Measurements from ENCODE around the gene RRP12. TPM values are rescaled to one million over a fixed set of nuclear protein-coding genes. Genes with fewer than 3 reads are reported as not detected.
A peak's percentile ranks its signal among the peaks of the same experiment; 100 is the strongest.

Gene RRP12
- total RNA-seq, 2 donors from 2014 or later, result 27.8 to 33.5 TPM

DNA sequence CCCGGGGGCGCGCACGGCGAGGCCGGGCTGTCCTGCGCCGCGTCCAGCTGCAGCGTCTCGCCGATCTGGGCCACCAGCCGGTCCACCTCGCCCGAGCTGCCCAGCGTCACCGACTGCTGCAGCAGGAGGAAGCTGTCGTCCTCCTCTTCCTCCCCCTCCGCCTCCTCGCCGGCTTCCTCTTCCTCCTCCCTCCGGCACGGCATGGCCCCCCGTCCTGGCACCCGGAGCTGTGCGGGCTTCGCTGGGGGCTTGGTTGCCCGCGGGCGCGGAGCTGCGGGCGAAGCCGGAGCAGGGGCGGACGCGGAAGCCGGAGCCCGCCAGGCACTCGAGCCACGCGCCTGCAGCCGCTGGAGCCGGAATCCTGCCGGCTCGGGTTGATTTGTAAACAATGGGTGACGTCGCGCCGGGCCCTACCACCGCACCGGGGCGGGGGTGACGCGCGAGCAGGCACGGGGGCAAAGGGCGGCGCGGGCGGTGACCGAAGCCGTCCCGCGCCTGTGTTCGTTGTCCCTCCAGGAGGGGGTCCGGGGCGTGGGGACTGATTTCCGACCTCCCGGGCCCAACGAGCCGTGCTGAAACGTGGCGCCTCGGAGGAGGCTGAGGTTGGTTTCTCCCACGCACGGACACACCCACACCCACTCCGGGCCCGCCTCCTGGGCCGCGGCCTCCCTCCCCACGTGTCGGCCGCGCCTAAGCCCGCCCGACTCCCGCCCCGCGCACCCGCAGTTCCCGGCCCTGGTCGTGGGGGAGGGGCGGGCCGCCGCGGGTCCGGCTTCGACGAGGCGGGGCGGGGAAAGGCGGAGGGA, 66.6 kb downstream of the RRP12 start, which contains the start of gene FRAT2:
FRAT2 (minus strand) TSS at position 360 of the 806 bp plus-strand sequence; CDS start at position 203, 157 bp downstream.
- DNase-seq, result peak; percentile 89 to 90
- peaks cover 1 to 5% of the 10 kb centered on the region in 2 donors for H3K36me3 Mint-ChIP-seq (ENCODE audit: insufficient read depth in 2 of 2)
- ATAC-seq (replicated peaks in 1 of 2), result peak; percentile 87
- H3K9me3 Mint-ChIP-seq, result no peaks in the 10 kb centered on the region
- H3K27me3 Mint-ChIP-seq (ENCODE audit: low read depth), result no peaks in the 10 kb centered on the region
- H3K4me3 Mint-ChIP-seq, result peak within 1 kb of the TSS; percentile 87 to 97
- H3K27ac Mint-ChIP-seq, result peak within 1 kb of the TSS; percentile 96
- peaks cover 59% of the 10 kb centered on the region for H3K4me1 Mint-ChIP-seq (ENCODE audit: low read depth)

DNA sequence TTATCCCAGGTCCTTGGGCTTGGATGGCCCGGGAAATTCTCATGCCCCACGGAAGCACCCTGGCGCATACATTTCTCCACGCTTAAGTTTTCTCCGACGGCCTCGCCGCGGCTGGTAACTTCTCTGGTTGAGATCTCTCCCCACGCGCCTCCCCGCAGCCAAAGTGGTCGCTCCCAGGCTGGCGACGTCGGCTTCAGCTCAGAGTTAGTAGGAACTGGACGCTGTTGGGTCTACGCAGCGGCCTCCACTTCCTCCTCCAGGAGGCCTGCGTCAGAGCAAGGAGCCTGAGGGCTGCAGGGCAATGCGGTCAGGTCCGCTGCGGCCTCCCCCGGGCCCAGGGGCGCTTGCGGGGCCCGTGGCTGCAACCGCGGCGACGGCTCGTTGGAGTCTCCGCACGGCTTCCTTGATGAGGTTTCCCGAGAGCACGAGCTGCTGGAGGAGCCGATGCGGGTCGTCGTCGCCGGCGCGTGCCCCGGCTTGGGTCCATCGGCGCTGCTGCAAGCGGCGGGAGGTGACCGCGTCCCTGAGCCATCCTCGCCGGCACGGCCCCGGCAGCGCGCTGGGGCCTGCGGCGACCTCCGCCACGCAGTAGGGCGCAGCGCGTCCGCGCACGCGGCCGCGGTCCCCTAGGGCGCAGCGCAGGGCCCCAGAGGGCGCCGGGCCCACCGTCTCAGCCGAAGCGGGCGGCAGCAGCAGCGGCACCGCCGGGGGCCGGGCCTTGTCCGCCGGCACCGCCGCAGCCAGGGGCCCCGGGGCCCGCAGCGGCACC, 67.4 kb downstream of the RRP12 start:
- Mint-ChIP-seq H3K36me3 (ENCODE audit: insufficient read depth in 2 of 2) (peaks cover 1 to 8% of the 10 kb centered on the region in 2 donors), H3K4me1 (ENCODE audit: low read depth) (peaks cover 66% of the 10 kb centered on the region), H3K27ac (peak overlapping the region; percentile 96), H3K9me3 (no peaks in the 10 kb centered on the region), H3K4me3 (peak overlapping the region; percentile 87 to 97), H3K27me3 (ENCODE audit: low read depth) (no peaks in the 10 kb centered on the region)
- peak; percentile 53 to 59 for DNase-seq
- peak; percentile 46 to 49 for ATAC-seq (replicated peaks in 1 of 2)

- Mint-ChIP-seq H3K4me3 (peak overlapping the region; percentile 87 to 97), H3K27me3 (ENCODE audit: low read depth) (no peaks in the 10 kb centered on the region), H3K9me3 (no peaks in the 10 kb centered on the region), H3K27ac (peak overlapping the region; percentile 96), H3K36me3 (ENCODE audit: insufficient read depth in 2 of 2) (peaks cover 1 to 8% of the 10 kb centered on the region in 2 donors), H3K4me1 (ENCODE audit: low read depth) (peaks cover 72% of the 10 kb centered on the region)
- DNase-seq, result no peak
- ATAC-seq (replicated peaks in 1 of 2), result no peak
Observed at GRCh38 chr10:97333351-97333600, 67.9 kb downstream of the RRP12 start.

GRCh38 chr10:97332591-97333350, 68.4 kb downstream of the RRP12 start:
- Mint-ChIP-seq H3K9me3 (no peaks in the 10 kb centered on the region), H3K27ac (peak overlapping the region; percentile 96), H3K36me3 (ENCODE audit: insufficient read depth in 2 of 2) (peaks cover 1 to 8% of the 10 kb centered on the region in 2 donors), H3K4me3 (peak overlapping the region; percentile 87 to 97), H3K27me3 (ENCODE audit: low read depth) (no peaks in the 10 kb centered on the region), H3K4me1 (ENCODE audit: low read depth) (peaks cover 77% of the 10 kb centered on the region)
- ATAC-seq (replicated peaks in 1 of 2) (no peak), DNase-seq (peak in 1 of 2 donors; percentile 7)

DNA sequence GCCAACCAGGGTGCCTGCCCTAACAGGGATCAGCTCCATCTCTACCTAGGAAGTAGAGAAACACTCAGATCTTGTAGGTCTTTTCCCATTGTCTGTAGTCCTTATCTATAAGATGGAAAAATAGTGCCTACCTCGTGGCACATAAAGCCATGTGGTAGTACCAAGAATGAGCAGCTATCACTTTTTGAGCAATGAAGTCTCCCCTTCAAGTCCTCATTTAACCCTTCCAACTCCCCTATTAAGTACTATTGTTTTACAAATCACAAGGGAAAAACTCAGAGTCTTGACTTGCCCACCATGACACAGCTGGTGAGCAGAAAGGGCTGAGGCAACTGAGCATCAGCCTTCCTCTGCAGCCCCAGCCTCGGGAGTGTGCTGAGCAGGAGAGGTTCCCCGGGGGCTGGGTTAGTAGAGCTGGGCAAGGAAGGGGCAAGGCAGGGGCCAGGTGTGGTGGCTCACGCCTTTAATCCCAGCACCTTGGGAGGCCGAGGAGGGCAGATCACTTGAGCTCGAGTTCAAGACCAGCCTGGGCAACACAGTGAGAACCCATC, 69.9 kb downstream of the RRP12 start:
- H3K4me3 Mint-ChIP-seq, result peak overlapping the region; percentile 54 to 61
- H3K4me1 Mint-ChIP-seq (ENCODE audit: low read depth), result peaks cover 85% of the 10 kb centered on the region
- ATAC-seq (replicated peaks in 1 of 2), result no peak

DNA sequence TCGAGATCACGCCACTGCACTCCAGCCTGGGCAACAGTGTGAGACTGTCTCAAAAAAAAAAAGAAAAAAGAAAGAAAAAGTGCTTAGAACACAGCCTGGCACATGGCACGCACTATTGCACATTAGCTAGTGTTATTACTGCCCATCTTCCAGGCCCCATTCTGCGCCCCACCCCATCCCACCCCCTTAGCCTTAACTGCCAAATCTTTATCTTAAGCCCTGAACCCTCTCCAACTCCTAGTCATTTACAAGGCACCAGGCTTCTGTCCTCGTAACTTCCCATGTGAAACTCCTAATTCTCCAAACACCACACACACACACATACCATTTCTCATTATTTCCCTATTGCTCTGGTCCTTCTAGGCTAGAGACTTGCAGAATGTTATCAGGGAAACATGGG, 71.4 kb downstream of the RRP12 start:
- Mint-ChIP-seq H3K36me3 (ENCODE audit: insufficient read depth in 2 of 2) (peaks cover 1 to 8% of the 10 kb centered on the region in 2 donors), H3K27me3 (ENCODE audit: low read depth) (no peaks in the 10 kb centered on the region), H3K4me1 (ENCODE audit: low read depth) (peaks cover 73% of the 10 kb centered on the region), H3K4me3 (no peak overlapping the region), H3K27ac (no peak overlapping the region), H3K9me3 (no peaks in the 10 kb centered on the region)
- DNase-seq (no peak), ATAC-seq (replicated peaks in 1 of 2) (no peak)

More for the DNA sequence above, 69.9 kb downstream of the RRP12 start:
- peaks cover 1 to 8% of the 10 kb centered on the region in 2 donors for H3K36me3 Mint-ChIP-seq (ENCODE audit: insufficient read depth in 2 of 2)
- H3K27ac Mint-ChIP-seq, result no peak overlapping the region
- DNase-seq, result no peak
- H3K9me3 Mint-ChIP-seq, result no peaks in the 10 kb centered on the region
- H3K27me3 Mint-ChIP-seq (ENCODE audit: low read depth), result no peaks in the 10 kb centered on the region

DNA sequence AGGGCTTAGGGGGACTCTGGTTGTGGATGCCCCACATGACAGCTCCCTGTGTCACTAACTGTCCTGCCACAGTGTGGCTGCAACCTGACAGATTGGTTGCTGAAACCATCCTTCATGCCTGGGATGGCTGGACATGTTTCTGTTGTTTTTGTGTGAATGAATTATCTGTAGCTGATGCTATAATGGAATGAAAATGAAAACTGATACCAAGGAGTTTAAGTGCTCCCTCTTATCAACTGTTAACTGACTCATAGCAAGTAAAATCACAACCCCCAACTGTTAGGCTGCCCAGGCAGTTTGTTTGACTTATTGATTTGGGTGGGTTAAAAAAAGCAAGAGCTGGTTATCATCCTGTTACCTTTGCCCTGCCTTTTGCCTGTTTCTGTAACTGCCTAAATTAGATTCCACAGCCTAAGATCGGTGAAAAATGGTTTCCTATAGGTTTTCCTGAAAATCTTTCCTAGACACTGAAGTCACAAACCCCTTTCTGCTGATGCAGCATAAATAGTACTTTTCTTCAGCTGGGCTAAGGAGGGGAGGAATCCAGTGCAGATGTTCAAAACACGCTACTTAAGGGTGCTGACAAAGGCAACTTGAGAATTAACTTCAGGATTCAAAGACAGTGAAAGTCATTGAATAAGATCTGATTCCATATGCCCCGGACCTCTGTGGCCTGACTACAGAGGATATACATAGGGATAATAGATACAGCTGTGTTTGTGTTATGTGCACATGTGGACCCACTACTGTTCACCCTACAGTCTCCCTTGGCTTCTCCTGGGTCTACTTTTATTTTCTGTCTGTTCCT, 72.3 kb downstream of the RRP12 start:
- peaks cover 73% of the 10 kb centered on the region for H3K4me1 Mint-ChIP-seq (ENCODE audit: low read depth)
- peak overlapping the region; percentile 30 to 43 for H3K4me3 Mint-ChIP-seq
- H3K27me3 Mint-ChIP-seq (ENCODE audit: low read depth), result no peaks in the 10 kb centered on the region
- DNase-seq (peak in 1 of 2 donors; percentile 32), ATAC-seq (replicated peaks in 1 of 2) (peak; percentile 71 to 73)
- H3K27ac Mint-ChIP-seq, result no peak overlapping the region
- H3K36me3 Mint-ChIP-seq (ENCODE audit: insufficient read depth in 2 of 2), result peaks cover 1 to 8% of the 10 kb centered on the region in 2 donors
- no peaks in the 10 kb centered on the region for H3K9me3 Mint-ChIP-seq

DNA sequence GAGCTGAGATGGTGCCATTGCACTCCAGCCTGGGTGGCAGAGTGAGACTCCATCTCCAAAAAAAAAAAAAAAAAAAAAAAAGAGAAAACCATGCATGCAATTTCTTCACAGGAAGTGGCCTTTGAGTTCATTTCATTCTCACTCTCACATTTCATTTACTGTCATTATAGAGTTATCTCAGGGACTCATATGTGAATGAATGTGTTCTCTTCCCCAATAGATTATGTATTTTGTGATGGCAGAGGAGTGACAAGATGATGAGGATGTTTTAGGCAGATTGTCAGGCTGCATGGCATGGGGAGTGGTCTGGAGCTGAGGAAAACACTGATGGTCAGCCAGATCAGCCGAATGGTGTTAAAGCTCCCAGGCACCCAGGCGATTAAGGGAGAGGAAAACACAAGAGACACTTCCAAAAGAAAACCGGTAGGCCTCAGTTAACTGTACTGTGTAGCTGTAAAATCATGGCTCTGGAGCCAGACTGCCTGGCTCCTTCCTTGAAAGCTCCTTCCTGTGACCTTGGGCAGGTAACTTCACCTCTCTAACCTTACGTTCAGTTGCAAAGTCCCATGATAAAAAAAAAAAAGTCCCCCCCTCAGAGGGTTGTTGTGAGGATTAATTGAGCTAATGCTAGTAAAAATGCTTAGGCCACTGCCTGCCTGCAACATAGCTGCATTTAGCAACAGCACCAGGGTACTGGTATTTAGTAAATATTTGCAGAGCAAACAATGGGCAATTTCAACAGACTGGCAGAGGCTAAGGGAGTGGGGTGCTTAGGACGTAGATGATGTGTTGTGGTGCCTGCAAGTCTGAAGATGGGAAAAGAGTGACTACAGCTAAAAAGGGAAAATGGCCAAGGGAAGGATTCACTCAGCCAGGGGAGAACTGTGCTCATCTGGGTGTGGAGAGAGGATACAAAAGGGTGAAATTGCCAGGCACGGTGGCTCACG, 73.5 kb downstream of the RRP12 start:
- H3K4me3 Mint-ChIP-seq, result peak overlapping the region; percentile 49 to 80
- peaks cover 62% of the 10 kb centered on the region for H3K4me1 Mint-ChIP-seq (ENCODE audit: low read depth)
- ATAC-seq (replicated peaks in 1 of 2) (peak; percentile 61 to 63), DNase-seq (no peak)
- no peaks in the 10 kb centered on the region for H3K9me3 Mint-ChIP-seq
- H3K27me3 Mint-ChIP-seq (ENCODE audit: low read depth), result no peaks in the 10 kb centered on the region
- H3K27ac Mint-ChIP-seq, result peak overlapping the region; percentile 51
- H3K36me3 Mint-ChIP-seq (ENCODE audit: insufficient read depth in 2 of 2), result peaks cover 0 to 8% of the 10 kb centered on the region in 2 donors

DNA sequence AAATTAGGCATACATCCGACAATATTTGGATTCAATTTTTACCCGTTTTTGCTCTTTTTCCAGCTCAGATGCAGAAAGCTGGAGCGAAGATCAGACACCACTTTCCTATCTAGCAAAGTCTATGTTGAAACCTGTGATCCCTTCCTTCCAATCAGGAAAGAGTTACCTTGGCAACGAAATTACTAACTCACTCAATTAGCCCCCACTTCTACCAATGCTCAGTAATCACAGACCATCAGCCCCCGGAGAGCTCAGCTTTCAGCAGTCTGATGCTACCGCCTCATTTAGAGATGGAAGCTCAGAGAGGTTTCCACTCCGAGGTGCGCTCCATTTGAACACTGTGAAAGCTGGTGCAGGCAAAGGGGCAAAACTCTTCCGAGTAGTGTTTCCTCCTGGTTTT, 75.4 kb downstream of the RRP12 start:
- H3K9me3 Mint-ChIP-seq, result no peaks in the 10 kb centered on the region
- H3K36me3 Mint-ChIP-seq (ENCODE audit: insufficient read depth in 2 of 2), result peaks cover 0 to 8% of the 10 kb centered on the region in 2 donors
- H3K27ac Mint-ChIP-seq, result no peak overlapping the region
- ATAC-seq (replicated peaks in 1 of 2), result no peak
- no peak for DNase-seq
- H3K4me1 Mint-ChIP-seq (ENCODE audit: low read depth), result peaks cover 60% of the 10 kb centered on the region
- H3K27me3 Mint-ChIP-seq (ENCODE audit: low read depth), result peaks cover under 1% of the 10 kb centered on the region
- no peak overlapping the region for H3K4me3 Mint-ChIP-seq

DNA sequence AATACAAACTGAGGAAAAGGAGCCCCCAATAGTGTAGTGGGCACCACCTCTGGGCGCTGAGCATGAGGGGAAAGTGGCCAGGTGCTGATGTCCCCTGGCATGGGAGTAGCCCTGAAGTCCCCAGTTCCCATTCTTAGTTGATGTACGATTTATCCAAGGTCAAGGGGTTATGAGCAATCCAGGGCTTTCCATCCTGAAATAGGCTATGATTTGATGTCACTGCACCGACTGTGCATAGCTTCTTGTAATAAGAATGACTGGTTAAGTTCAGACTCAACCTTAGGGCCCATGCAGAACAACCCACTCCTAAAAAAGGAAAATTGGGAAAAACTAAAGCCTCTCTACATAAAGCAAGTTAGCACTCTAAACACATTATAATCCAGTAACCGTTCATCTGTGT, 77.6 kb downstream of the RRP12 start:
- H3K27ac Mint-ChIP-seq, result no peak overlapping the region
- H3K4me3 Mint-ChIP-seq, result no peak overlapping the region

DNA sequence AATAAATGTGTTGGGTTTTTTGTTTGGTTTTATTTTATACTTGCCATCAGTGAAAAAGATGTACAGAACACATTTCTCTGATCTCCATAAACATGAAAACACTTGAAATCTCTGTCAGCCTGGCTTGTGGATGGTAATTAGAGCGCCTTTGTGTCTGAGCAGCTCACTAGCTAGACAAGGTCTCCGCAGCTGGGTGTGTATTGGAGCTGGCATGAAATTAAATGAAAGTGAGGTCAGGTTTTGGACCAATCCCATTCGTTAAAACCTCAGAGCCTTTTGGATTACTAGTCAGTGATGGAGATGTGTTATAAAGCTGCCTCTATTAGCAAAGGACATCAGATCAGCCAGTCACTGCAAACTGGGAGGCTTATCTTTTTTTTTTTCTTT, 79.3 kb downstream of the RRP12 start:
- no peaks in the 10 kb centered on the region for H3K9me3 Mint-ChIP-seq
- no peaks in the 10 kb centered on the region for H3K36me3 Mint-ChIP-seq (ENCODE audit: insufficient read depth in 2 of 2)
- ATAC-seq (replicated peaks in 1 of 2) (no peak), DNase-seq (no peak)
- no peak overlapping the region for H3K27ac Mint-ChIP-seq
- peaks cover 7% of the 10 kb centered on the region for H3K27me3 Mint-ChIP-seq (ENCODE audit: low read depth)
- peaks cover 34% of the 10 kb centered on the region for H3K4me1 Mint-ChIP-seq (ENCODE audit: low read depth)
- H3K4me3 Mint-ChIP-seq, result peak overlapping the region; percentile 93 to 95

More for the DNA sequence above, 77.6 kb downstream of the RRP12 start:
- Mint-ChIP-seq H3K36me3 (ENCODE audit: insufficient read depth in 2 of 2) (no peaks in the 10 kb centered on the region), H3K9me3 (no peaks in the 10 kb centered on the region), H3K27me3 (ENCODE audit: low read depth) (peaks cover 7% of the 10 kb centered on the region), H3K4me1 (ENCODE audit: low read depth) (peaks cover 50% of the 10 kb centered on the region)
- DNase-seq (no peak), ATAC-seq (replicated peaks in 1 of 2) (no peak)

Data from activated T-cell treated with anti-CD3 and anti-CD28 coated beads, Interleukin-2, amount 50 U/mL, for 72 hours (primary cell).